Measurements from ENCODE around the gene ZDHHC6.
"Not testable (repeated sequence)": the region's sequence is repeated elsewhere in the genome, so short reads cannot be mapped to it uniquely, and the experiment has no call there.

The ZDHHC6 gene

GRCh38 chr10:112446855-112447619, at the start of gene ZDHHC6, which contains the start of gene VTI1A:
TSS of gene ZDHHC6 (minus strand) at chr10:112446914. CDS start at chr10:112445436, 1,478 bp downstream.
TSS of gene VTI1A (plus strand) at chr10:112447215. CDS start at chr10:112447374, 159 bp downstream.
- DNase-seq (ENCODE audit: low read depth in 2 of 2) = peak; percentile 64 to 69

- no peak for DNase-seq (ENCODE audit: low read depth in 2 of 2)
Measured at GRCh38 chr10:112492736-112493135, 46.0 kb upstream of the ZDHHC6 start.

GRCh38 chr10:112491144-112491543, 44.4 kb upstream of the ZDHHC6 start:
- DNase-seq (ENCODE audit: low read depth in 2 of 2) = no peak

- no peak for DNase-seq (ENCODE audit: low read depth in 2 of 2)
Measured at GRCh38 chr10:112490545-112490944, 43.8 kb upstream of the ZDHHC6 start.

- DNase-seq (ENCODE audit: low read depth in 2 of 2) = no peak
Measured at GRCh38 chr10:112487964-112488363, 41.2 kb upstream of the ZDHHC6 start.

- DNase-seq (ENCODE audit: low read depth in 2 of 2) = no peak
Measured at GRCh38 chr10:112484399-112484798, 37.7 kb upstream of the ZDHHC6 start.

GRCh38 chr10:112481602-112482001, 34.9 kb upstream of the ZDHHC6 start:
- no peak for DNase-seq (ENCODE audit: low read depth in 2 of 2)

GRCh38 chr10:112475575-112476218, 29.0 kb upstream of the ZDHHC6 start:
- DNase-seq (ENCODE audit: low read depth in 2 of 2) = no peak

GRCh38 chr10:112471878-112472487, 25.3 kb upstream of the ZDHHC6 start:
- DNase-seq (ENCODE audit: low read depth in 2 of 2) = no peak

GRCh38 chr10:112467541-112468075, 20.9 kb upstream of the ZDHHC6 start:
- no peak for DNase-seq (ENCODE audit: low read depth in 2 of 2)

- DNase-seq (ENCODE audit: low read depth in 2 of 2) = no peak
Measured at GRCh38 chr10:112466802-112467201, 20.1 kb upstream of the ZDHHC6 start.

GRCh38 chr10:112465299-112465883, 18.7 kb upstream of the ZDHHC6 start:
- DNase-seq (ENCODE audit: low read depth in 2 of 2) = no peak

GRCh38 chr10:112464074-112464473, 17.4 kb upstream of the ZDHHC6 start:
- DNase-seq (ENCODE audit: low read depth in 2 of 2) = not testable (repeated sequence)

GRCh38 chr10:112461029-112461887, 14.5 kb upstream of the ZDHHC6 start:
- no peak for DNase-seq (ENCODE audit: low read depth in 2 of 2)

- no peak for DNase-seq (ENCODE audit: low read depth in 2 of 2)
Measured at GRCh38 chr10:112460366-112460765, 13.7 kb upstream of the ZDHHC6 start.

- no peak for DNase-seq (ENCODE audit: low read depth in 2 of 2)
Measured at GRCh38 chr10:112456533-112456932, 9.8 kb upstream of the ZDHHC6 start.

- DNase-seq (ENCODE audit: low read depth in 2 of 2) = no peak
Measured at GRCh38 chr10:112454910-112455779, 8.4 kb upstream of the ZDHHC6 start.

- no peak for DNase-seq (ENCODE audit: low read depth in 2 of 2)
Measured at GRCh38 chr10:112448888-112449287, 2.2 kb upstream of the ZDHHC6 start.

GRCh38 chr10:112447620-112447928, 860 bp upstream of the ZDHHC6 start:
- no peak for DNase-seq (ENCODE audit: low read depth in 2 of 2)
